Upper lobe of left lung (tissue), 6 donors: ENCODE results near the gene CDC16. TPM values are rescaled to one million over a fixed set of nuclear protein-coding genes. Genes with fewer than 3 reads are reported as not detected.

Source experiments
- ATAC-seq, 2 donors: fragments of 200-7000 bp; cut with Tn5 transposase; one replicate each; pipeline ENCODE4 v1.9.1; 2022; ENCODE audit warnings: mild to moderate bottlenecking in 2 of 2, moderate library complexity in 2 of 2; ENCODE audit not compliant: low FRiP score in 2 of 2
- DNase-seq, 2 donors: peaks; one replicate each; pipeline ENCODE4 v3.0.0-alpha.2; 2019 to 2020
- H3K27ac ChIP-seq, 4 donors: fragments of 200-600 bp; sonication (generic); one replicate each; pipeline ENCODE4 v1.5.1; 2016 to 2019
- H3K27me3 ChIP-seq, 4 donors: fragments of 200-600 bp; sonication (generic); one replicate each; pipeline ENCODE4 v1.5.1; 2017 to 2019
- H3K36me3 ChIP-seq, 4 donors: fragments of 200-600 bp; sonication (generic); one replicate each; pipeline ENCODE4 v1.5.1; 2016 to 2019
- H3K4me1 ChIP-seq, 4 donors: fragments of 200-600 bp; sonication (generic); one replicate each; pipeline ENCODE4 v1.5.1; 2018 to 2019
- H3K4me3 ChIP-seq, 4 donors: fragments of 200-600 bp; sonication (generic); one replicate each; pipeline ENCODE4 v1.5.1; 2017 to 2019; ENCODE audit warnings: mild to moderate bottlenecking in 2 of 4, moderate library complexity in 1 of 4
- H3K9me3 ChIP-seq, 4 donors: fragments of 200-600 bp; sonication (generic); one replicate each; pipeline ENCODE4 v1.5.1; 2018 to 2019
- EP300 ChIP-seq, 4 donors: sonication (generic); formaldehyde crosslinking; IDR thresholded peaks; one replicate each; pipeline ENCODE4 v1.5.1; 2017; ENCODE audit warnings: antibody characterized with exemption in 4 of 4, control low read depth in 2 of 4
- POLR2A ChIP-seq, 4 donors: fragments of 450-650 bp; IDR thresholded peaks; one replicate each; pipeline ENCODE4 v1.5.1; 2016 to 2017; ENCODE audit warnings: antibody characterized with exemption in 4 of 4, mild to moderate bottlenecking in 2 of 4
- POLR2AphosphoS5 ChIP-seq, 2 donors: sonication (generic); formaldehyde crosslinking; IDR thresholded peaks; one replicate each; pipeline ENCODE4 v1.5.1; 2017; ENCODE audit warnings: antibody characterized with exemption in 2 of 2
- WGBS, 2 donors: methylation state at CpG; one replicate each; pipeline ENCODE4 v1.1.5; 2017 to 2018; 5-methylcytosine and 5-hydroxymethylcytosine counted together
- total RNA-seq, 6 donors: library from RNA; depleted of rRNA in 4 of 6; stranded (reverse); fragments of >200 nt in 4 of 6; gene quantifications; one replicate each; pipeline versions ENCODE4 v1.1.0 to v1.2.1, GENCODE V29; 2016 to 2021
- TF ChIP-seq, protein P1 (sequence below), 6 experiments: fragments of 450-650 bp in 4 of 6; fragments of 200-600 bp in 2 of 6; sonication (generic) in 2 of 6; IDR thresholded peaks; one replicate each; pipeline ENCODE4 v1.5.1; 2016 to 2019; ENCODE audit warnings: antibody characterized with exemption in 6 of 6
- donor health status: DM: no; HTN: no; CAD: no; lungs with moderate emphysema.
- donor health status: DM: no; HTN: yes; CAD: no; lungs with severe emphysema.

CDC16 gene
- total RNA-seq, 6 donors from 2014 or later: 46.6 to 123 (median 58.3) TPM

DNA sequence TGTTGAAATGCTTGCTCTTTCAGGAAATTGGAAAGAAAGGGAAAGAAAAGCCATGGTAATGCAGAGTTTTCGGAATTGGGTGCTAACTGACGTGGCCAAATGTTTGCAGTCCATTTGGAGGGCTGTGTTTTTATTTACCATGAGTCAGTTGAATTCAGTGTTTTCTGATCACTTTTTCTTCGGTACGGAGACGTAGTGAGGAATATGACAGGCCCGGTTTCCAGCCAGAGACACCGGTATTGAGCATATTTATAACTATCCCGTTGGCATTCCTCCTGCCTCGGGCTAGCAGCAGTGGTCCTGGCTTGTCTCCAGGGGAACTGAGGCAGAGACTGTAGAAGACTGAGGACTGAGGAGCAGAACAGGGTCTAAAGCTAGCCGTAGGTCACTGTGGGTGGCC, 1.0 kb downstream of the CDC16 start:
- peak overlapping the region; percentile 80 to 90 (median 86) for H3K27ac ChIP-seq
- H3K4me3 ChIP-seq: peak overlapping the region; percentile 80 to 98 (median 94)
- H3K27me3 ChIP-seq: no peaks in the 10 kb centered on the region
- peaks cover 24 to 40% (median 37%) of the 10 kb centered on the region in 4 donors for H3K36me3 ChIP-seq
- H3K4me1 ChIP-seq: peaks cover 6 to 17% (median 11%) of the 10 kb centered on the region in 4 donors
- no peak for ATAC-seq
- no peaks in the 10 kb centered on the region for H3K9me3 ChIP-seq
- TF ChIP-seq EP300 (IDR thresholded peaks at IDR 0.05) (no peak), POLR2AphosphoS5 (IDR thresholded peaks at IDR 0.05) (no peak), POLR2A (IDR thresholded peaks at IDR 0.05) (no peak)
- TF ChIP-seq, protein P1, sequence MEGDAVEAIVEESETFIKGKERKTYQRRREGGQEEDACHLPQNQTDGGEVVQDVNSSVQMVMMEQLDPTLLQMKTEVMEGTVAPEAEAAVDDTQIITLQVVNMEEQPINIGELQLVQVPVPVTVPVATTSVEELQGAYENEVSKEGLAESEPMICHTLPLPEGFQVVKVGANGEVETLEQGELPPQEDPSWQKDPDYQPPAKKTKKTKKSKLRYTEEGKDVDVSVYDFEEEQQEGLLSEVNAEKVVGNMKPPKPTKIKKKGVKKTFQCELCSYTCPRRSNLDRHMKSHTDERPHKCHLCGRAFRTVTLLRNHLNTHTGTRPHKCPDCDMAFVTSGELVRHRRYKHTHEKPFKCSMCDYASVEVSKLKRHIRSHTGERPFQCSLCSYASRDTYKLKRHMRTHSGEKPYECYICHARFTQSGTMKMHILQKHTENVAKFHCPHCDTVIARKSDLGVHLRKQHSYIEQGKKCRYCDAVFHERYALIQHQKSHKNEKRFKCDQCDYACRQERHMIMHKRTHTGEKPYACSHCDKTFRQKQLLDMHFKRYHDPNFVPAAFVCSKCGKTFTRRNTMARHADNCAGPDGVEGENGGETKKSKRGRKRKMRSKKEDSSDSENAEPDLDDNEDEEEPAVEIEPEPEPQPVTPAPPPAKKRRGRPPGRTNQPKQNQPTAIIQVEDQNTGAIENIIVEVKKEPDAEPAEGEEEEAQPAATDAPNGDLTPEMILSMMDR (IDR thresholded peaks at IDR 0.05): no peak
- 22 to 35% methylated on average over 8 to 10 of the region's 10 CpGs for WGBS, 2 donors
- no peak for DNase-seq

DNA sequence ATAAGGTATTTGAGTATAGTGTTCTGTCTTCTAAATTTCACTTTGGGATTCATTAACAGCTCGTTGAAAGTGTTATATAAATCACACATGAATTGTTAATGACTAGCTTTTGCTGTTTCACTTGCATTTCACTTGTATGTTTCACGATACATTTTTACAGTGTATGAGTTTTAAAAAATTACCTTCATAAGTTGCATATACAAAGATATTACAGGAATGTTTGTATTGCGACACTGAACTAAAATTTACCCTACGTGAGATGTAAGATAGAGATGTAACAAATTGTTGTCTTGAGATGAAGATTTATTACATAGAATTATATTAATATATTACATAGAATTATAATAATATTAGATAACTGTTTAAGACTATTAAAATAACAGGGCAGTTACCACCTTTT, 1.5 kb downstream of the CDC16 start:
- H3K36me3 ChIP-seq: peaks cover 24 to 45% (median 42%) of the 10 kb centered on the region in 4 donors
- no peak for TF ChIP-seq EP300 (IDR thresholded peaks at IDR 0.05)
- no peak for TF ChIP-seq POLR2AphosphoS5 (IDR thresholded peaks at IDR 0.05)
- no peak for TF ChIP-seq POLR2A (IDR thresholded peaks at IDR 0.05)
- TF ChIP-seq, protein P1 (IDR thresholded peaks at IDR 0.05): no peak
- peak overlapping the region in 3 of 4 donors; percentile 80 to 98 (median 93) for H3K4me3 ChIP-seq
- H3K4me1 ChIP-seq: peaks cover 6 to 17% (median 11%) of the 10 kb centered on the region in 4 donors
- no peaks in the 10 kb centered on the region for H3K9me3 ChIP-seq
- WGBS, 2 donors: 61 to 69% methylated on average over 4 of the region's 4 CpGs
- ATAC-seq (no peak), DNase-seq (no peak)
- H3K27ac ChIP-seq: peak overlapping the region in 1 of 4 donors; percentile 18
- no peaks in the 10 kb centered on the region for H3K27me3 ChIP-seq

DNA sequence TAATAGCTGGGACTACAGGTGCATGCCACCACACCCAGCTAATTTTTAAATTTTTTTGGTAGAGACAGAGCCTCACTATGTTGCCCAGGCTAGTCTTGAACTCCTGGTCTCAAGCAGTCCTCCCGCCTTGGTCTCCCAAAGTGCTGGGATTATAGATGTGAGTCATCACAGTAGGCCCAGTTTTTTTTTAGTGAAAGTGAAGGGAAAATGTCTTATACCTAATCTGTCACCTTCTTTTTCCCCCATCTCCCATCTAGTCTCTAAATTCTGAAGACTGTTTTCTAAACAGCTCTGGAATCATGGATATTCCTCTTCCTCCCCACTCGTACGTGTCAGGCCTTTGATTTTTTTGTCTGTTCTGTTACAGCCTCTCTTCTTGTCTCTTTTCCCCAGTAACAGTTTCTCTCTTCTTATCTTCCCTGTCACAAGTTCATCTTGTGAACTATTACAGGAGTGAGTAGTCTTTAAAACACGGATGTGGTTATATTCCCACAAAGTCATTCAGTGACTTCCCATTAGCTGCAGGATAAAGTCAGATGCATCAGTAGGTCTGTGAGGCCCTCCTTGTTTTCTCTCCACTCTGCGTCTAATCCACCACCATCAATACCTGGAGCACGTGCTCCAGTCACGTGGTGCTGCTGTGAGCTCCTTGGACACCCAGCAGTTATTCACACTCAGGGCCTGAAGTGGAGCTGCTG, 2.9 kb downstream of the CDC16 start:
- WGBS, 2 donors: 76 to 87% methylated on average over 7 of the region's 7 CpGs

DNA sequence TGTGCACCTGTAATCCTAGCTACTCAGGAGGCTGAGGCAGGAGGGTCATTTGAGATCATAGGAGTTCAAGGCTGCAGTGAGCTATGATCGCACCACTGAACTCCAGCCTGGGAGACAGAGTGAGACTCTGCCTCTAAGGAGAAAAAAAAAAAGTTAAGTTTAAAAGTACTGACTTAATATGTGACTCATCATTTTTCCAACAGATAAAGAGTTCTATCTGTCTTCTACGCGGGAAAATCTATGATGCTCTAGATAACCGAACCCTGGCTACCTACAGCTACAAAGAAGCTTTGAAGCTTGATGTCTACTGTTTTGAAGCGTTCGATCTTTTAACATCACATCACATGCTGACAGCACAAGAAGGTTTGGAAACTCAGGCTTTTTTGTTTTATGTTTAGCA, 7.2 kb downstream of the CDC16 start:
- no peaks in the 10 kb centered on the region for H3K4me1 ChIP-seq
- DNase-seq: no peak
- no peak for ATAC-seq
- no peak for TF ChIP-seq POLR2A (IDR thresholded peaks at IDR 0.05)
- no peak for TF ChIP-seq EP300 (IDR thresholded peaks at IDR 0.05)
- TF ChIP-seq, protein P1 (IDR thresholded peaks at IDR 0.05): no peak
- no peak for TF ChIP-seq POLR2AphosphoS5 (IDR thresholded peaks at IDR 0.05)
- no peaks in the 10 kb centered on the region for H3K27me3 ChIP-seq
- H3K27ac ChIP-seq: no peak overlapping the region
- 95 to 97% methylated on average over 6 of the region's 6 CpGs for WGBS, 2 donors
- no peak overlapping the region for H3K4me3 ChIP-seq
- H3K9me3 ChIP-seq: no peaks in the 10 kb centered on the region
- peaks cover 48 to 98% (median 93%) of the 10 kb centered on the region in 4 donors for H3K36me3 ChIP-seq

More for the DNA sequence above, 2.9 kb downstream of the CDC16 start:
- H3K27ac ChIP-seq: no peak overlapping the region
- DNase-seq (no peak), ATAC-seq (no peak)
- no peaks in the 10 kb centered on the region for H3K27me3 ChIP-seq
- no peak for TF ChIP-seq POLR2A (IDR thresholded peaks at IDR 0.05)
- TF ChIP-seq, protein P1 (IDR thresholded peaks at IDR 0.05): no peak
- no peak for TF ChIP-seq POLR2AphosphoS5 (IDR thresholded peaks at IDR 0.05)
- no peak for TF ChIP-seq EP300 (IDR thresholded peaks at IDR 0.05)
- H3K4me1 ChIP-seq: peaks cover 6 to 17% (median 11%) of the 10 kb centered on the region in 4 donors
- peaks cover 31 to 58% (median 55%) of the 10 kb centered on the region in 4 donors for H3K36me3 ChIP-seq
- no peaks in the 10 kb centered on the region for H3K9me3 ChIP-seq
- no peak overlapping the region for H3K4me3 ChIP-seq
